K562 (cell line): ENCODE results near the gene SLC12A6. TPM values are rescaled to one million over a fixed set of nuclear protein-coding genes. Genes with fewer than 3 reads are reported as not detected.

Experiments
- E2F3 ChIP-seq: fragments of 250-450 bp; sonication (Bioruptor Pico); IDR thresholded peaks from 2 replicates; pipeline ENCODE4 v1.4.0; 2020; ENCODE audit warnings: mild to moderate bottlenecking
- JUN ChIP-seq, 2 experiments: sonication (generic) in 1 of 2; formaldehyde crosslinking in 1 of 2; IDR thresholded peaks; 2 replicates each; pipeline versions ENCODE4 v1.6.1 to v1.8.0; 2012 to 2022; ENCODE audit warnings: borderline replicate concordance in 2 of 2, mild to moderate bottlenecking in 2 of 2, improper control_type of control experiment in 1 of 2, low read depth in 1 of 2, low read length in 1 of 2, missing genetic modification reagents in 1 of 2
- L3MBTL2 ChIP-seq: fragments of 450-650 bp; IDR thresholded peaks from 2 replicates; pipeline ENCODE4 v1.6.1; 2016; ENCODE audit warnings: mild to moderate bottlenecking, moderate library complexity
- MBD2 ChIP-seq: sonication (generic); IDR thresholded peaks from 2 replicates; pipeline ENCODE4 v1.6.1; 2016; ENCODE audit warnings: low read depth, borderline replicate concordance
- NR2C2 ChIP-seq, 2 experiments: fragments of 200-800 bp in 1 of 2; sonication (Bioruptor generic) in 1 of 2; sonication (generic) in 1 of 2; formaldehyde crosslinking in 1 of 2; IDR thresholded peaks; 2 replicates each; pipeline versions ENCODE4 v1.6.1 to v1.8.0; 2016 to 2022; ENCODE audit warnings: mild to moderate bottlenecking in 1 of 2, missing compliant biosample characterization in 1 of 2, missing genetic modification characterization in 1 of 2, missing genetic modification reagents in 1 of 2
- PCBP2 ChIP-seq: fragments of 200-400 bp; formaldehyde crosslinking; IDR thresholded peaks from 2 replicates; pipeline ENCODE4 v1.6.1; 2018; ENCODE audit warnings: low read length, low read depth, mild to moderate bottlenecking, moderate library complexity; ENCODE audit not compliant: poor library complexity, severe bottlenecking
- ZNF184 ChIP-seq: sonication (generic); formaldehyde crosslinking; IDR thresholded peaks from 2 replicates; pipeline ENCODE4 v1.5.0; 2020; ENCODE audit warnings: missing genetic modification reagents
- ZNF766 ChIP-seq: fragments of 200-800 bp; sonication (Bioruptor generic); conservative IDR thresholded peaks from 2 replicates; pipeline ENCODE4 v1.6.1; 2016; ENCODE audit warnings: missing genetic modification characterization, missing compliant biosample characterization
- polyA plus RNA-seq, 8 experiments: library from polyadenylated mRNA; depleted of rRNA in 4 of 8; stranded (reverse) in 5 of 8; unstranded in 3 of 8; fragments of >200 nt; fragmentation: Nextera tagmentation in 2 of 8; fragmentation: Illumina TruSeq in 1 of 8; extraction: Ambion mirVana in 2 of 8; extraction: Trizol in 1 of 8; gene quantifications; 2 replicates each; pipeline versions ENCODE4 v1.2.1 to v1.2.3, GENCODE V29; 2011 to 2014; ENCODE audit warnings: inconsistent platforms in 1 of 8, missing spikeins in 1 of 8
- total RNA-seq, 7 experiments: library from RNA; depleted of rRNA in 6 of 7; stranded (reverse); fragments of >200 nt in 6 of 7; fragmentation: Illumina TruSeq in 2 of 7; extraction: Trizol in 2 of 7; gene quantifications; 2 replicates each; pipeline versions ENCODE4 v1.2.1 to v1.2.3, GENCODE V29; 2011 to 2021; ENCODE audit warnings: low replicate concordance in 1 of 7
- TF ChIP-seq, protein P1 (sequence below): sonication (generic); formaldehyde crosslinking; IDR thresholded peaks from 2 replicates; pipeline ENCODE4 v1.8.0; 2022; ENCODE audit warnings: mild to moderate bottlenecking, missing genetic modification reagents
- TF ChIP-seq, protein P2 (sequence below): fragments of 200-800 bp; sonication (Bioruptor generic); IDR thresholded peaks from 2 replicates; pipeline ENCODE4 v1.6.1; 2017; ENCODE audit warnings: missing genetic modification characterization, missing compliant biosample characterization
- TF ChIP-seq, protein P3 (sequence below): fragments of 200-800 bp; sonication (Bioruptor generic); IDR thresholded peaks from 2 replicates; pipeline ENCODE4 v1.6.1; 2017; ENCODE audit warnings: missing genetic modification characterization, missing compliant biosample characterization

Gene SLC12A6
- total and polyA plus RNA-seq, 9 of the 15 experiments (the other 6 are each of a cell fraction or from before 2014, with no cell fraction given), result 1.4 to 16.4 (median 6.7) TPM

DNA sequence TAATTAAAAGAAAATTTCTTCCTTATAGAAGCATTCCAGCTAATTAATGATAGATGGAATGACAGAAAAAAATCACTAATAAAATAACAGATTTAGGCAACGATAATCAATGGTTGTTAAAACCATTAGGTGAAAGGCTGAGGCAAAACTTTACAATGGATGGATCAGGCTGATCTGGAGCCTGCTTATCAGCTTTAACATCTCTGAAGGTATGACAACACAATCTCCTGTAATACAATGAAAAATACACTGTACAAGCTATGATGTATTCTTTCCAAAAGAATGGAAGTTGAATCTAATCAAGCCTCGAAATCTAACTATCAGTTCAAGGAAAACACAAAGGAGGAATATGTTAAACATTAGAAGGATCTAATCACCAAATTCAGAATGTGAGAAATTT, 73.5 kb downstream of the SLC12A6 start (continued):
- TF ChIP-seq, protein P1, sequence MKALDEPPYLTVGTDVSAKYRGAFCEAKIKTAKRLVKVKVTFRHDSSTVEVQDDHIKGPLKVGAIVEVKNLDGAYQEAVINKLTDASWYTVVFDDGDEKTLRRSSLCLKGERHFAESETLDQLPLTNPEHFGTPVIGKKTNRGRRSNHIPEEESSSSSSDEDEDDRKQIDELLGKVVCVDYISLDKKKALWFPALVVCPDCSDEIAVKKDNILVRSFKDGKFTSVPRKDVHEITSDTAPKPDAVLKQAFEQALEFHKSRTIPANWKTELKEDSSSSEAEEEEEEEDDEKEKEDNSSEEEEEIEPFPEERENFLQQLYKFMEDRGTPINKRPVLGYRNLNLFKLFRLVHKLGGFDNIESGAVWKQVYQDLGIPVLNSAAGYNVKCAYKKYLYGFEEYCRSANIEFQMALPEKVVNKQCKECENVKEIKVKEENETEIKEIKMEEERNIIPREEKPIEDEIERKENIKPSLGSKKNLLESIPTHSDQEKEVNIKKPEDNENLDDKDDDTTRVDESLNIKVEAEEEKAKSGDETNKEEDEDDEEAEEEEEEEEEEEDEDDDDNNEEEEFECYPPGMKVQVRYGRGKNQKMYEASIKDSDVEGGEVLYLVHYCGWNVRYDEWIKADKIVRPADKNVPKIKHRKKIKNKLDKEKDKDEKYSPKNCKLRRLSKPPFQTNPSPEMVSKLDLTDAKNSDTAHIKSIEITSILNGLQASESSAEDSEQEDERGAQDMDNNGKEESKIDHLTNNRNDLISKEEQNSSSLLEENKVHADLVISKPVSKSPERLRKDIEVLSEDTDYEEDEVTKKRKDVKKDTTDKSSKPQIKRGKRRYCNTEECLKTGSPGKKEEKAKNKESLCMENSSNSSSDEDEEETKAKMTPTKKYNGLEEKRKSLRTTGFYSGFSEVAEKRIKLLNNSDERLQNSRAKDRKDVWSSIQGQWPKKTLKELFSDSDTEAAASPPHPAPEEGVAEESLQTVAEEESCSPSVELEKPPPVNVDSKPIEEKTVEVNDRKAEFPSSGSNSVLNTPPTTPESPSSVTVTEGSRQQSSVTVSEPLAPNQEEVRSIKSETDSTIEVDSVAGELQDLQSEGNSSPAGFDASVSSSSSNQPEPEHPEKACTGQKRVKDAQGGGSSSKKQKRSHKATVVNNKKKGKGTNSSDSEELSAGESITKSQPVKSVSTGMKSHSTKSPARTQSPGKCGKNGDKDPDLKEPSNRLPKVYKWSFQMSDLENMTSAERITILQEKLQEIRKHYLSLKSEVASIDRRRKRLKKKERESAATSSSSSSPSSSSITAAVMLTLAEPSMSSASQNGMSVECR (CRISPR knock-in tag), result no peak
- no peak for TF ChIP-seq ZNF184 (CRISPR knock-in tag)
- no peak for TF ChIP-seq ZNF766 (CRISPR knock-in tag)
- TF ChIP-seq, protein P2, sequence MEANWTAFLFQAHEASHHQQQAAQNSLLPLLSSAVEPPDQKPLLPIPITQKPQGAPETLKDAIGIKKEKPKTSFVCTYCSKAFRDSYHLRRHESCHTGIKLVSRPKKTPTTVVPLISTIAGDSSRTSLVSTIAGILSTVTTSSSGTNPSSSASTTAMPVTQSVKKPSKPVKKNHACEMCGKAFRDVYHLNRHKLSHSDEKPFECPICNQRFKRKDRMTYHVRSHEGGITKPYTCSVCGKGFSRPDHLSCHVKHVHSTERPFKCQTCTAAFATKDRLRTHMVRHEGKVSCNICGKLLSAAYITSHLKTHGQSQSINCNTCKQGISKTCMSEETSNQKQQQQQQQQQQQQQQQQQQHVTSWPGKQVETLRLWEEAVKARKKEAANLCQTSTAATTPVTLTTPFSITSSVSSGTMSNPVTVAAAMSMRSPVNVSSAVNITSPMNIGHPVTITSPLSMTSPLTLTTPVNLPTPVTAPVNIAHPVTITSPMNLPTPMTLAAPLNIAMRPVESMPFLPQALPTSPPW (CRISPR knock-in tag), result no peak
- TF ChIP-seq MBD2, result no peak
- TF ChIP-seq PCBP2, result no peak
- no peak for TF ChIP-seq JUN (IDR thresholded peaks at IDR 0.05; ENCODE audit: borderline replicate concordance, low read depth, low read length)
- no peak for TF ChIP-seq JUN (CRISPR knock-in tag; IDR thresholded peaks at IDR 0.05; ENCODE audit: borderline replicate concordance)
- TF ChIP-seq, protein P3, sequence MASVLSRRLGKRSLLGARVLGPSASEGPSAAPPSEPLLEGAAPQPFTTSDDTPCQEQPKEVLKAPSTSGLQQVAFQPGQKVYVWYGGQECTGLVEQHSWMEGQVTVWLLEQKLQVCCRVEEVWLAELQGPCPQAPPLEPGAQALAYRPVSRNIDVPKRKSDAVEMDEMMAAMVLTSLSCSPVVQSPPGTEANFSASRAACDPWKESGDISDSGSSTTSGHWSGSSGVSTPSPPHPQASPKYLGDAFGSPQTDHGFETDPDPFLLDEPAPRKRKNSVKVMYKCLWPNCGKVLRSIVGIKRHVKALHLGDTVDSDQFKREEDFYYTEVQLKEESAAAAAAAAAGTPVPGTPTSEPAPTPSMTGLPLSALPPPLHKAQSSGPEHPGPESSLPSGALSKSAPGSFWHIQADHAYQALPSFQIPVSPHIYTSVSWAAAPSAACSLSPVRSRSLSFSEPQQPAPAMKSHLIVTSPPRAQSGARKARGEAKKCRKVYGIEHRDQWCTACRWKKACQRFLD (CRISPR knock-in tag), result no peak
- TF ChIP-seq E2F3 (CRISPR knock-in tag), result no peak
- TF ChIP-seq L3MBTL2, result no peak
- TF ChIP-seq NR2C2 (CRISPR knock-in tag; IDR thresholded peaks at IDR 0.05), result no peak
- TF ChIP-seq NR2C2 (tag; IDR thresholded peaks at IDR 0.05), result no peak
